ENCODE results near the gene GRIN3B.

The GRIN3B gene

GRCh38 chr19:966485-967088 is 33.6 kb upstream of the GRIN3B start:
- DNase-seq, result no peak

- no peak for DNase-seq
These were observed 29.5 kb upstream of the GRIN3B start for GRCh38 chr19:970695-971094.

GRCh38 chr19:971795-972194 is 28.4 kb upstream of the GRIN3B start:
- DNase-seq, result no peak

DNA sequence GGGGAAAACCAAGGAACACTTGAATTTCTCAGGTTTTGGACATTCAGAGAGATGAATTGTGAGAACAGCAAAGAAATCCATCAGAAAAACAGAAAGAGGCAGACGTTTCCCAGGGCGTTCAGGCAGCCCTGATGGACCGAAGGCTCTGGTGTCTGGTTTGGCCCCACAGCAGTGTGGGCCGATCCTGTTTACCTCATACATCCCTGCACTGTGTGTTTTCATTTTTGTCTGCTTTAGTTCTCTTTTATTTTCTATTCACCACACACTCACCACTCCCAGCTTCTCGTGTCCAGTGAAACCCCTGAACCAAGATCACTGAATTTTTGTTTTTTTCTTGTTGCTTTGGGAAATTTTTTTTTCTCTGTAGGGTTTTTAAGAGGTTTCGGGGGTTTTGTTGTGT is 27.9 kb upstream of the GRIN3B start:
- DNase-seq, result no peak

- DNase-seq, result no peak
These were observed 26.3 kb upstream of the GRIN3B start for GRCh38 chr19:973726-974563.

DNA sequence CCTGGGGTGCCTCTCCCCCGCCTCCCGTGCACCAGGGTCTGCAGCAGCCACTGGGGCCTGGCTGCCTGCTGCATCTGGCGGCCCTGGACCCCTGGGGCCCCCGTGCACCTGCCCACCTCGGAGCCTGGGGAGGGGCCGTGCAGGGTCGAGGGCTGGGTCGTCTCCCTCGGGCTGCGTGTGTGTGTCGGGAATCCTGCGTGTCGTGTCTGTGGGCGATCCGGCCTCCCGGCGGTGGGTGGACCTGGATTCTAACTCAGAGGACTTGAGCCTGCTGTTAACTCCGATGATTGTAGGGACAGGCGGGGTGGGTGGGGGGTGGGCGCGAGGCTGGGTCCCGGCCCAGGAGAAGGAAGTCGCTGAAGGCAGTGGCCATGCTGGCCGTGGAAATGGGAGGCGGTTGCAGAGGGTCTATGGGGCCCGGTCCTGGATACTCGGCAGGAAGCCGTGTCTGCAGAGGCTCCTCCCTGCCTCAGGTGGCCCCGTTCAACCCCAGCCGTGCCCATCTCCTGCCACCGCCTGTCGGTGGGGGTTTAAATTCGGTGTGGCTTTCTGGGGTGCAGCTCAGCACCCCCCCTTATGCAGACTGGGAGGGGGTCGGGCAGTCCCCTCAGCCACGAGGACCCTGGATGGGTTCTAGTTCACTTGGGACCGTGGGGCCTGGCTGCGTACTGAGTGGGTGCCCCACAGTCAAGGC is 25.5 kb upstream of the GRIN3B start:
- DNase-seq, result no peak

GRCh38 chr19:976476-976875 is 23.7 kb upstream of the GRIN3B start:
- DNase-seq, result no peak

DNA sequence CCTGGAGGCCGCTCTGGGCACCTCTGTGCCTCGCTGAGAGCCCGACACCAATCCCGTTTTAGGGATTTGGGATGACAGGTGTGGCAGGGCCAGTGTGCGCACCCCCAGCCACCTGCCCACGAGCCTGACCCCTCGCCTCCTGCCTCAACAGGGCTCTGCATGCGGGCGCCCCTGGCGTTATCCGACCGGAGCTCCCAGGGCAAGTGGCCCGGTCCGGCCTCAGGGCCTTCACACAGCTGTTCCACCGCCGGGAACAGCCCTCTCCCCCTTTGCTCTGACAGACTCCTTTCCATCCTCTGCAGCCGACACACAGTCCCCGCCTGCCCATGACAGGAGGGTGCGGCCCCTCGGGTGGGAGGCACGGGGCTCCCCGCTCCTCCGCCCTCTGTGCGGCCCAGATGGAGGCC is 23.2 kb upstream of the GRIN3B start:
- DNase-seq, result no peak

- no peak for DNase-seq
These were observed 20.9 kb upstream of the GRIN3B start for GRCh38 chr19:979318-979741.

DNA sequence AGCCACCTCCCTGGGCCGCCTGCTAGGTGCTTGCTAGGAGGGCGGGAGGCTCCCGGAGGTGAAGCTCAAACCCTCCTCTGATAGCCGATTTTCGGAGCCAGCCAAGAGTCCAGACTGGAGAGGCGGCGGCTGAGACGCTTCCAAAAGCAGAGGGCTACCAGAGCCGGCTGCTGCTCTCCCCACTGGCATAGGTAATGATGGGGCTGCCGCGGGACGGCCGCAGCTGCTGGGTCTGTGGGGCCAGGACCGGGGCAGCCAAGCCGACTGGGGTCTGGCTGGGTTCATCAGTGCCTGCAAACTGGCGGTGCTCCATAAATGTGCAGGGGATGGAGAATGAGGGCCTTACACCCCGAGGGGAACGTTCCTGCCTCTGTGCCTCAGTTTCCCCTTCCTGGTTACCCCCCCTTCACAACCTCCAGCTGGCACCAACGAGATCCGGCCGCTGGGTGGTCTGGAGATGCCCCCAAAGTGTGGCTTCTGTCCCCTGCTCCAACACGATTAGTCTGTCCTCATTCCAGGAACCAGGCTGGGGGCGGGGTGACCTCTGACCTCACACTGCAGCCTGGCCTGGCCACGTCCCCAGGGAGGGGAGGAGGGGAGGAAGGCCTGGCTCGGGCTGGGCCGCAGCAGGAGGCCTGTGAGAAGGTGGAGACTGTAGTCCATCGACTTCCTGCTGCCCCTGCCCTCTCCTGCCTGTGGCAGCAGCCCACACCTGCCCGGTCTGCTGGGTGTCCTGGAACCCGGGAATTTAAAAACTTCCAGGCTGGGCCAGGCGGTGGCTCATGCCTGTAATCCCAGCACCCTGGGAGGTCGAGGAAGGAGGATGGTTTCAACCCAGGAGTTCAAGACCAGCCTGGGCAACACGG is 19.9 kb upstream of the GRIN3B start:
- no peak for DNase-seq

GRCh38 chr19:982567-983170 is 17.6 kb upstream of the GRIN3B start:
- peak; percentile 62 for DNase-seq

- peak; percentile 76 for DNase-seq
These were observed 15.9 kb upstream of the GRIN3B start, which contains the start of gene WDR18 for GRCh38 chr19:984165-984967. Gene WDR18, plus strand, starts transcription at chr19:984345. Its CDS starts 9 bp downstream, at chr19:984354.

DNA sequence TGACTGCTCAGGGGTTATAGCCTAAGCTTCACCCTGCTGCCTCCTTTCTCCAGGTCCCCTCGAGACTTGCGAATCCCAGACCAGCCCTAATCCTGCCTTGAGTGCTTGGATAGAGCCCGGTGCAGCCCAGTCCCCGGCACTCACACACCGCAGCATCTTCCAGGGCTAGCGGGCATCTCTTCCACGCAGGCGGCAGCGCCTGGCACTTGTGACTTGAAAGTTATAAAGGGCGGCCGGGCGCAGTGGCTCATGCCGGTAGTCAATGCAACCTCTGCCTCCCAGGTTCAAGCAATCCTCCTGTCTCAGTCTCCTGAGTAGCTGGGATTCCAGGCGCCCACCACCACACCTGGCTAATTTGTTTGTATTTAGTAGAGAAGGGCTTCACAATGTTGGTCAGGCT is 14.1 kb upstream of the GRIN3B start:
- no peak for DNase-seq

- no peak for DNase-seq
These were observed 12.1 kb upstream of the GRIN3B start for GRCh38 chr19:988081-988480.

- no peak for DNase-seq
These were observed 11.7 kb upstream of the GRIN3B start for GRCh38 chr19:988510-988909.

DNA sequence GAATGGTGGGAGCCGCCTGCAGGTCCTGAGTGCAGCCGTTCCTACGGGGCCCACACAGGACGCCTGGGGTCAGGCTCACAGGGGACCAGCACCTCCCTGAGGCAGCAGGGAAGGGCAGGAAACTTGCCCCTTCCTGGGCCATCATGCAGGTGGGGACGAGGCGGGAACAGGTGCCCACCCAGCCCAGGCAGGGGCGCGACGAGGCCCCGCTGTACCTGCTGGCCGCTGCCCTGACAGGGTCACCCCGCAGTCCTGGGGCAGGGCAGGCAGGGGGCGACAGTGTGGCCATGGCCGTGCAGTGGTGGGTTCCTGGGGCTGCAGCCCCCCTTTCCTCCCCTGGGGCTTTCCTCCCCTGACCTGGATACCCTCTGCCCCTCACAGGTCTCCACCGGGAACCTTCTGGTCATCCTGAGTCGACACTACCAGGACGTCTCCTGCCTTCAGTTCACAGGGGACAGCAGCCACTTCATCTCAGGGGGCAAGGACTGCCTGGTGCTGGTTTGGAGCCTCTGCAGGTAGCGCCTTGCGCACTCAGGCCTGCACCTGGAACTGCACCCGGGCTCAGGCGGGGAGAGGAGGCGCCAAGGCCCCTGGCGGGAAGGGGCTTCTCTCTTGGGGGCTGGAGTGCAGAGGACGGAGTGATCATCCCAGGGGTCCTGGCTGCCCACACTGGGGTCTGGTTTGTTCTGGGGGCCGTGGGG is 10.7 kb upstream of the GRIN3B start:
- DNase-seq, result no peak

DNA sequence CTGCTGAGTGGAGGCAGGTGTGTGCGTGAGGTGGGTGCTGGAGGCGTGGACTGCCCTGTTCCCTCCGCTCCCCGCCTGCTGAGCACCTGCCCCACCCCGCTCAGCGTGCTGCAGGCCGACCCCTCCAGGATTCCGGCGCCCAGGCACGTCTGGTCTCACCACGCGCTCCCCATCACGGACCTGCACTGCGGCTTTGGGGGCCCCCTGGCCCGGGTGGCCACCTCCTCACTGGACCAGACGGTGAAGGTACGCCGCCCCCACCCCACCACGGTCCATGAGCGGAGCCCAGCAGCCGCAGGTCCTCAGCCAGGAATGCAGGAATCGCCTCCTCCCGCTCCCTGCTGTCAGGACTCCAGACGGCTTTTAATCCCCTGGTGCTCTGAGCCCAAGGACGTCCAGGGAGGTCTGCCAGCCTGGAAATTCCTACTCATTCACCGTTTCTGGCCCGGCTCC is 10.1 kb upstream of the GRIN3B start:
- no peak for DNase-seq

DNA sequence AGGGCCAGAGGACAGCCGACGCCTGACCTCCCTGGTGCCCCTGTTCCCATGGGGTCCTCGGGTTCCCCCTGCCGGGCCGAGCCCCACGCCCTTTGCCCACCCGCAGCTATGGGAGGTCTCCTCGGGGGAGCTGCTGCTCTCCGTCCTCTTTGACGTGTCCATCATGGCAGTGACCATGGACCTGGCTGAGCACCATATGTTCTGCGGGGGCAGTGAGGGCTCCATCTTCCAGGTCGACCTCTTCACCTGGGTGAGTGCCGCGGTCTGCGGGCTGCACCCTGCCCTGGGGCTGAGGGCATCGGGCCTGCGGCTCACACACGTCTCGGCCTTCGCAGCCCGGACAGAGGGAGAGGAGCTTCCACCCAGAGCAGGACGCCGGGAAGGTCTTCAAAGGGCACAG is 9.5 kb upstream of the GRIN3B start:
- DNase-seq, result no peak

DNA sequence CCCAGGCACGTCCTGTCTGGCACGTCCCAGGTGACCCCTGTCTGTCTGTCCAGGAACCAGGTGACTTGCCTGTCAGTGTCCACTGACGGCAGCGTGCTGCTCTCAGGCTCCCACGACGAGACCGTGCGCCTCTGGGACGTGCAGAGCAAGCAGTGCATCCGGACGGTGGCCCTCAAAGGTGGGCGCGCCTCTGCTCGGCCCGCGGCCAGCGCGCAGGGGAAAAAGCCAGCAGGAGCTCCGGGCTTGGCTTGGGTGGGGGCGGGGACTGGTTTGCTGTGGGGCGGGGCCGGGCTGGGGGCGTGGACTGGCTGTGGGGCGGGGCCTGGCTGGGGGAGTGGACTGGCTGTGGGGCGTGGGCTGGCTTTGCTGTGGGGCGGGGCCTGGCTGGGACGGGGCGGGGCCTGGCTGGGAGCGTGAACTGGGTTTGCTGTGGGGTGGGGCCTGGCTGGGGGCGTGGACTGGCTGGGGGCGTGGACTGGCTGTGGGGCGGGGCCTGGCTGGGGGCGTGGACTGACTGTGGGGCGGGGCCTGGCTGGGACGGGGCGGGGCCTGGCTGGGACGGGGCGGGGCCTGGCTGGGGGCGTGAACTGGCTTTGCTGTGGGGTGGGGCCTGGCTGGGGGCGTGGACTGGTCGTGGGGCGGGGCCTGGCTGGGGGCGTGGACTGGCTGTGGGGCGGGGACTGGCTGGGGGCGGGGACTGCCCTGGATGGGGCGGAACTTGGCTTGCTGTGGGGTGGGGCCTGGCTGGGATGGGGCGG is 8.9 kb upstream of the GRIN3B start:
- DNase-seq, result no peak

Data from activated effector memory CD4-positive, alpha-beta T cell treated with Interleukin-2 at 50 U/mL for 16 hours (primary cell).